HEK293 (cell line): Measurements from ENCODE around the gene CACNB2.

Source experiments
- CTCF ChIA-PET: fragments of 350-600 bp; formaldehyde crosslinking; extraction: SDS; loops from one replicate; lab custom pipeline; 2021; ENCODE audit warnings: antibody characterized with exemption; lab: Yijun Ruan, JAX
- POLR2A ChIA-PET: fragments of 300-600 bp; formaldehyde crosslinking; extraction: SDS; loops from one replicate; lab custom pipeline; 2020; ENCODE audit warnings: antibody characterized with exemption, inconsistent platforms; lab: Yijun Ruan, JAX
- H3K27ac ChIP-seq: fragments of 200-500 bp; sonication (Bioruptor generic); 2 replicates; pipeline ENCODE4 v1.5.1; 2014; ENCODE audit warnings: low read depth, low read length, control low read depth, inconsistent platforms; ENCODE audit errors: extremely low read depth
- H3K36me3 ChIP-seq, 2 experiments: fragments of 200-500 bp in 1 of 2; sonication (Bioruptor generic) in 1 of 2; 1 replicate in 1 of 2; 2 replicates in 1 of 2; pipeline ENCODE4 v1.5.1; 2014 to 2017; ENCODE audit warnings: inconsistent platforms in 2 of 2, low read length in 2 of 2; ENCODE audit not compliant: control insufficient read depth in 2 of 2, insufficient read depth in 1 of 2
- H3K4me1 ChIP-seq: fragments of 200-500 bp; sonication (Bioruptor generic); 2 replicates; pipeline ENCODE4 v1.5.1; 2014; ENCODE audit warnings: mild to moderate bottlenecking, low read length, inconsistent platforms; ENCODE audit not compliant: control insufficient read depth, insufficient read depth
- H3K4me3 ChIP-seq: 2 replicates; pipeline ENCODE4 v1.5.1; 2011; ENCODE audit warnings: low read depth, mild to moderate bottlenecking, control low read depth, low read length, moderate library complexity
- H3K9me3 ChIP-seq: fragments of 200-500 bp; sonication (Bioruptor generic); 2 replicates; pipeline ENCODE4 v1.5.1; 2014; ENCODE audit warnings: low read depth, low read length, inconsistent platforms; ENCODE audit not compliant: control insufficient read depth, insufficient read depth
- BCL6B ChIP-seq: fragments of 450-650 bp; formaldehyde crosslinking; IDR thresholded peaks from 2 replicates; pipeline ENCODE4 v1.5.1; 2017; ENCODE audit warnings: missing biosample characterization, missing genetic modification characterization
- GLIS1 ChIP-seq: fragments of 450-650 bp; formaldehyde crosslinking; IDR thresholded peaks from 2 replicates; pipeline ENCODE4 v1.5.1; 2016; ENCODE audit warnings: missing biosample characterization, missing genetic modification characterization
- KLF7 ChIP-seq: fragments of 450-650 bp; formaldehyde crosslinking; IDR thresholded peaks from 2 replicates; pipeline ENCODE4 v1.5.1; 2016; ENCODE audit warnings: missing biosample characterization, missing genetic modification characterization, borderline replicate concordance
- KLF8 ChIP-seq: fragments of 450-650 bp; formaldehyde crosslinking; IDR thresholded peaks from 2 replicates; pipeline ENCODE4 v1.5.1; 2016; ENCODE audit warnings: missing biosample characterization, missing genetic modification characterization
- MYNN ChIP-seq: fragments of 450-650 bp; formaldehyde crosslinking; IDR thresholded peaks from 2 replicates; pipeline ENCODE4 v1.5.1; 2016; ENCODE audit warnings: missing biosample characterization, missing genetic modification characterization, borderline replicate concordance
- SP3 ChIP-seq: fragments of 450-650 bp; formaldehyde crosslinking; IDR thresholded peaks from 2 replicates; pipeline ENCODE4 v1.5.1; 2016; ENCODE audit warnings: missing biosample characterization, missing genetic modification characterization
- YY1 ChIP-seq: fragments of 450-650 bp; formaldehyde crosslinking; IDR thresholded peaks from 2 replicates; pipeline ENCODE4 v1.5.1; 2018; ENCODE audit warnings: missing biosample characterization, missing genetic modification characterization
- ZNF157 ChIP-seq: fragments of 450-650 bp; formaldehyde crosslinking; IDR thresholded peaks from 2 replicates; pipeline ENCODE4 v1.5.1; 2016; ENCODE audit warnings: missing biosample characterization, missing genetic modification characterization
- ZNF169 ChIP-seq: fragments of 450-650 bp; formaldehyde crosslinking; IDR thresholded peaks from 2 replicates; pipeline ENCODE4 v1.5.1; 2016; ENCODE audit warnings: missing biosample characterization, missing genetic modification characterization
- ZNF24 ChIP-seq: fragments of 450-650 bp; formaldehyde crosslinking; IDR thresholded peaks from 2 replicates; pipeline ENCODE4 v1.5.1; 2016; ENCODE audit warnings: missing biosample characterization, missing genetic modification characterization
- ZNF248 ChIP-seq: fragments of 450-650 bp; formaldehyde crosslinking; IDR thresholded peaks from 2 replicates; pipeline ENCODE4 v1.5.1; 2017; ENCODE audit warnings: missing biosample characterization, missing genetic modification characterization
- ZNF274 ChIP-seq, 2 experiments: fragments of 200-500 bp in 1 of 2; fragments of 450-650 bp in 1 of 2; sonication (Bioruptor generic) in 1 of 2; formaldehyde crosslinking in 1 of 2; IDR thresholded peaks; 2 replicates each; pipeline versions ENCODE4 v1.5.1 to v1.6.1; 2014 to 2016; ENCODE audit warnings: borderline replicate concordance in 1 of 2, inconsistent platforms in 1 of 2, low read length in 1 of 2, missing biosample characterization in 1 of 2, missing genetic modification characterization in 1 of 2
- ZNF292 ChIP-seq: fragments of 450-650 bp; formaldehyde crosslinking; IDR thresholded peaks from 2 replicates; pipeline ENCODE4 v1.5.1; 2016; ENCODE audit warnings: low read depth, missing biosample characterization, missing genetic modification characterization, borderline replicate concordance
- ZNF311 ChIP-seq: fragments of 450-650 bp; formaldehyde crosslinking; IDR thresholded peaks from 2 replicates; pipeline ENCODE4 v1.5.1; 2017; ENCODE audit warnings: missing biosample characterization, missing genetic modification characterization, borderline replicate concordance
- ZNF362 ChIP-seq: fragments of 450-650 bp; formaldehyde crosslinking; IDR thresholded peaks from 2 replicates; pipeline ENCODE4 v1.5.1; 2016; ENCODE audit warnings: missing biosample characterization, missing genetic modification characterization
- ZNF585B ChIP-seq: fragments of 450-650 bp; formaldehyde crosslinking; IDR thresholded peaks from 2 replicates; pipeline ENCODE4 v1.5.1; 2016; ENCODE audit warnings: missing biosample characterization, missing genetic modification characterization
- ZSCAN30 ChIP-seq: fragments of 450-650 bp; IDR thresholded peaks from 2 replicates; pipeline ENCODE4 v1.5.1; 2018; ENCODE audit warnings: missing biosample characterization, mild to moderate bottlenecking, missing genetic modification characterization, moderate library complexity
- ZSCAN4 ChIP-seq: fragments of 450-650 bp; formaldehyde crosslinking; IDR thresholded peaks from 2 replicates; pipeline ENCODE4 v1.5.1; 2017; ENCODE audit warnings: missing biosample characterization, missing genetic modification characterization
- ZXDB ChIP-seq: fragments of 450-650 bp; formaldehyde crosslinking; IDR thresholded peaks from 2 replicates; pipeline ENCODE4 v1.5.1; 2016; ENCODE audit warnings: missing biosample characterization, missing genetic modification characterization

Gene CACNB2

GRCh38 chr10:18303851-18304801 is 163.9 kb downstream of the CACNB2 start:
- ChIA-PET CTCF (no interaction called here), POLR2A (no interaction called here)
- Histone ChIP-seq H3K27ac (no peak overlapping the region), H3K36me3 (no peaks in the 10 kb centered on the region), H3K4me1 (no peaks in the 10 kb centered on the region), H3K9me3 (no peaks in the 10 kb centered on the region), H3K4me3 (no peak overlapping the region)
- no peak for TF ChIP-seq ZXDB (tag by site-specific recombination)
- TF ChIP-seq ZNF274 (IDR thresholded peaks at IDR 0.05; ENCODE audit: low read length) = no peak
- TF ChIP-seq ZNF274 (tag by site-specific recombination; IDR thresholded peaks at IDR 0.05; ENCODE audit: borderline replicate concordance) = no peak
- no peak for TF ChIP-seq KLF8 (tag by site-specific recombination)
- TF ChIP-seq KLF7 (tag by site-specific recombination) = no peak
- no peak for TF ChIP-seq ZNF248 (tag by site-specific recombination)
- no peak for TF ChIP-seq ZNF24 (tag by site-specific recombination)
- no peak for TF ChIP-seq ZNF311

GRCh38 chr10:18306031-18306430 is 165.8 kb downstream of the CACNB2 start:
- TF ChIP-seq MYNN (tag by site-specific recombination) (no peak), ZSCAN30 (tag by site-specific recombination) (no peak), ZNF585B (no peak), ZSCAN4 (tag by site-specific recombination) (no peak), ZNF292 (no peak), SP3 (tag by site-specific recombination) (no peak), ZNF169 (tag by site-specific recombination) (no peak), ZNF362 (tag by site-specific recombination) (no peak), BCL6B (tag by site-specific recombination) (no peak), ZNF157 (no peak), GLIS1 (tag by site-specific recombination) (no peak), YY1 (tag by site-specific recombination) (no peak)
- CTCF ChIA-PET = no interaction called here
- POLR2A ChIA-PET = no interaction called here

More at GRCh38 chr10:18306031-18306430, 165.8 kb downstream of the CACNB2 start:
- Histone ChIP-seq H3K27ac (no peak overlapping the region), H3K9me3 (no peaks in the 10 kb centered on the region), H3K4me1 (no peaks in the 10 kb centered on the region), H3K36me3 (no peaks in the 10 kb centered on the region), H3K4me3 (no peak overlapping the region)
